SU-DHL-6 (cell line): ENCODE data around the gene CFAP99.

Experiments used
- H2AFZ ChIP-seq: fragments of 200-600 bp; sonication (generic); 2 replicates; pipeline ENCODE4 v1.6.1; 2014; ENCODE audit warnings: low read depth, mild to moderate bottlenecking, moderate library complexity, mixed read lengths, antibody characterized with exemption, low read length; ENCODE audit not compliant: severe bottlenecking
- H3F3A ChIP-seq: fragments of 200-600 bp; shearing (Covaris generic); 2 replicates; pipeline ENCODE4 v1.6.0; 2016; ENCODE audit warnings: antibody characterized with exemption, mild to moderate bottlenecking; ENCODE audit not compliant: insufficient read depth
- H3K27ac ChIP-seq: fragments of 200-600 bp; sonication (generic); 2 replicates; pipeline ENCODE4 v1.5.1; 2016; ENCODE audit warnings: low read depth, mild to moderate bottlenecking, low read length, moderate library complexity, mixed read lengths
- H3K27me3 ChIP-seq: fragments of 200-600 bp; sonication (generic), shearing (Covaris generic); 2 replicates; pipeline ENCODE4 v1.6.0; 2014; ENCODE audit warnings: mild to moderate bottlenecking, low read length
- H3K36me3 ChIP-seq: fragments of 200-600 bp; sonication (generic); 2 replicates; pipeline ENCODE4 v1.6.1; 2014; ENCODE audit warnings: mild to moderate bottlenecking, low read length, mixed read lengths
- H3K4me2 ChIP-seq: fragments of 300-600, 200-600 bp; shearing (Covaris generic), sonication (generic); 2 replicates; pipeline ENCODE4 v1.6.0; 2014; ENCODE audit warnings: low read length, low read depth, mild to moderate bottlenecking; ENCODE audit not compliant: poor library complexity, severe bottlenecking
- H3K4me3 ChIP-seq: fragments of 200-600 bp; sonication (generic); 2 replicates; pipeline ENCODE4 v1.5.1; 2014; ENCODE audit warnings: antibody characterized with exemption, low read length, mild to moderate bottlenecking, mixed read lengths; ENCODE audit not compliant: insufficient read depth, poor library complexity, severe bottlenecking
- H3K79me2 ChIP-seq: fragments of 200-600 bp; sonication (generic); 2 replicates; pipeline ENCODE4 v1.6.1; 2014; ENCODE audit warnings: mild to moderate bottlenecking, low read length, moderate library complexity; ENCODE audit not compliant: insufficient read depth
- H3K9ac ChIP-seq: fragments of 200-600 bp; sonication (generic); 2 replicates; pipeline ENCODE4 v1.7.0; 2014; ENCODE audit warnings: mild to moderate bottlenecking, low read length
- H3K9me2 ChIP-seq: fragments of 200-600 bp; sonication (generic); replicated peaks from 2 replicates; pipeline ENCODE4 v1.6.1; 2014; ENCODE audit warnings: low read length; ENCODE audit not compliant: insufficient read depth
- H3K9me3 ChIP-seq: fragments of 200-600 bp; sonication (generic); 2 replicates; pipeline ENCODE4 v1.6.1; 2014; ENCODE audit warnings: low read length, mixed read lengths; ENCODE audit not compliant: insufficient read depth
- H4K20me1 ChIP-seq: fragments of 200-600 bp; sonication (generic); 2 replicates; pipeline ENCODE4 v1.6.1; 2014; ENCODE audit warnings: low read depth, mild to moderate bottlenecking, antibody characterized with exemption, low read length, moderate library complexity, mixed read lengths
- EZH2phosphoT487 ChIP-seq: fragments of 200-600 bp; sonication (generic), shearing (Covaris generic); conservative IDR thresholded peaks from 2 replicates; pipeline ENCODE4 v1.6.1; 2018; ENCODE audit warnings: mild to moderate bottlenecking, antibody characterized with exemption, low read length, moderate library complexity, mixed read lengths
- TF ChIP-seq, protein P1 (sequence below): fragments of 200-600 bp; sonication (generic); IDR thresholded peaks from one replicate; pipeline ENCODE4 v1.5.1; 2017; ENCODE audit warnings: antibody characterized with exemption, mild to moderate bottlenecking, low read length, moderate library complexity; ENCODE audit not compliant: insufficient read depth, poor library complexity, severe bottlenecking

CFAP99 gene

DNA sequence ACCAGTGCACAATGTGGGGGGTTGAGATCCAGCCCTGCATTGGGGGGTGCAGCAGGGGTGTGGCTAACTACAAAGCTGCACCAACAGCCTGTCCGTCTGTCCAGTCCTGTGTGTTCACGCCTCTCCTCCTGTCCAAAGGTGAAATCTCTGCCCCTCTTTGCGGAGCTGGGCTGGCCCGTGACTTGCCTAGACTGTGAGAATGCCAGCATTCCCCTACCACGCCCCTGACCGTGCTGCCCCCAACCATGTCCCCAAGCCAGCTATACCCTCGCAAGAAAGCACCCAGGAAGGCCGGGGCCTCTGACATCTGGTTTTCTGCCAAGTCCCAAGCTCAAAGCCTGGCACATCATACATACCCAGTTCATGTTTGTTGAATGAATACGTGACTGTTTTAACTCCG is 19.5 kb upstream of the CFAP99 start:
- Histone ChIP-seq H3K9me3 (no peaks in the 10 kb centered on the region), H3K27me3 (no peaks in the 10 kb centered on the region), H3K4me3 (no peak overlapping the region), H3K36me3 (no peaks in the 10 kb centered on the region), H3K4me2 (no peak overlapping the region), H3K79me2 (no peaks in the 10 kb centered on the region), H4K20me1 (no peaks in the 10 kb centered on the region), H3K9ac (no peak overlapping the region), H3K27ac (no peak overlapping the region), H2AFZ (no peak overlapping the region), H3K9me2 (no peaks in the 10 kb centered on the region), H3F3A (no peaks in the 10 kb centered on the region)
- TF ChIP-seq, protein P1, sequence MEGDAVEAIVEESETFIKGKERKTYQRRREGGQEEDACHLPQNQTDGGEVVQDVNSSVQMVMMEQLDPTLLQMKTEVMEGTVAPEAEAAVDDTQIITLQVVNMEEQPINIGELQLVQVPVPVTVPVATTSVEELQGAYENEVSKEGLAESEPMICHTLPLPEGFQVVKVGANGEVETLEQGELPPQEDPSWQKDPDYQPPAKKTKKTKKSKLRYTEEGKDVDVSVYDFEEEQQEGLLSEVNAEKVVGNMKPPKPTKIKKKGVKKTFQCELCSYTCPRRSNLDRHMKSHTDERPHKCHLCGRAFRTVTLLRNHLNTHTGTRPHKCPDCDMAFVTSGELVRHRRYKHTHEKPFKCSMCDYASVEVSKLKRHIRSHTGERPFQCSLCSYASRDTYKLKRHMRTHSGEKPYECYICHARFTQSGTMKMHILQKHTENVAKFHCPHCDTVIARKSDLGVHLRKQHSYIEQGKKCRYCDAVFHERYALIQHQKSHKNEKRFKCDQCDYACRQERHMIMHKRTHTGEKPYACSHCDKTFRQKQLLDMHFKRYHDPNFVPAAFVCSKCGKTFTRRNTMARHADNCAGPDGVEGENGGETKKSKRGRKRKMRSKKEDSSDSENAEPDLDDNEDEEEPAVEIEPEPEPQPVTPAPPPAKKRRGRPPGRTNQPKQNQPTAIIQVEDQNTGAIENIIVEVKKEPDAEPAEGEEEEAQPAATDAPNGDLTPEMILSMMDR = no peak
- no peak for TF ChIP-seq EZH2phosphoT487

DNA sequence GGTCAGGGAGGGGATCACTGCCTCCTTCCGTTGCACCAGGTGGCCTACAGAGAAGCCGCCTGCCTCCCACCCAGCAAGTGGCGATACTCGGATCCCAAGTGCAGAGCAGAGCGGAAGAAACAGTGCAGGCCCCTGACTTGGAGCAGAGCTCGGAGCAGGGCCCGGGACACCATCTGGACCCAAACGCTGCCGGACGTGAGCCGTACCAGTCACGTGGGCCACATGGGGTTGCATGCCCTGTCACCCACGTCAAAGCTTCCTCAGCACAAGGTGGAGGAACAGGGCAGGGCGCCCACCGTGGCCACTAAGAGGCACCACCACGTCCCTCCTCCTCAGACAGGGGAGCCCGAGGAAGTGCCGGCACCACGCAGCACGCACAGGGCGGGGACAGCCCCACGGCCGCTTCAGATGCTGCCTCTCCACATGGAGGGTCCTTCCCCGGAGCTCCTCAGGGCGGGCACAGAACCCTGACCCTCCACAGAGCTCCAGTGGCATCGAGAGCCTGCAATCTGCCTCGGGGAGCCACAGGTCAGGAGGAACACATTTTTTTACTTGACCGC is 19.0 kb upstream of the CFAP99 start:
- Histone ChIP-seq H3K27me3 (no peaks in the 10 kb centered on the region), H3K27ac (no peak overlapping the region), H3K9me2 (no peaks in the 10 kb centered on the region), H3K4me2 (no peak overlapping the region), H3K36me3 (no peaks in the 10 kb centered on the region), H4K20me1 (no peaks in the 10 kb centered on the region), H3K79me2 (no peaks in the 10 kb centered on the region), H3K4me3 (no peak overlapping the region), H3K9me3 (no peaks in the 10 kb centered on the region), H2AFZ (no peak overlapping the region), H3K9ac (no peak overlapping the region), H3F3A (no peaks in the 10 kb centered on the region)
- TF ChIP-seq EZH2phosphoT487 = no peak
- TF ChIP-seq, protein P1 = no peak

DNA sequence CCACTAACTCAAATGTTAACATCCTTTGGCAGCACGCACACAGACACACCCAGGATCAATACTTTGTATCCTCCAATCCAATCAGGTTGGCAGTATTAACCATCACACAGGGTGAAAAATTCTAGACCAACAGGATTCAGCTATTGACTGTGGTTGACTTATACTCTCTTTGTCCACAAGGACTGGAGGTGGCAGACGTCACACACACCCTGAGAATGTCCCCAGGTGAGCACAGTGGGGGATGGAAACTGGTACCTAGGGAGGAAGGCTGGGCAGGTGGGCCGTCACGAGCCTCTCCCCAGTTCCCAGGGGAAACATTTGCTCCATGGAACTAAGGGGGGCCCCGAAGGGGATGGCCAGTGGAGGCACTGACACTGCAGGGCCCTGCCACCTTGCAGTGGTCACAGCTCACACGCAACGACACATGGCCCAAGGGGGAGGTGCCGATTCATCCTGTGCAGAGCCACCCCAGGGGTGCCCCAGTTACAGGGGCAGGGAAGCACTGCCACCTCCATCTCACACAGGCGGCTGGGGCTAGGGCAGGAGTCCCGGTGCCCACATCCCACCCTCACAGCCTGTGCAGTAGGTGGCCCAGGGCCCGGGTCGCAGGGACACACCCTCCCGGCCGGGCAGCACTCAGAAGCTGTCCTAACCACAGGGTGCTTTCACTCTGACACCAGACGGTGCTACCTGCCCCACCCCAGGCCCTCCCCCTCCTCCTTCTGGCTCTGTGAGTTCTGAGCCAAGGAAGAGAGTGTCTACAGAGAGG is 17.7 kb upstream of the CFAP99 start:
- no peak overlapping the region for H3K4me2 ChIP-seq
- H3K9me2 ChIP-seq = no peaks in the 10 kb centered on the region
- no peaks in the 10 kb centered on the region for H3K79me2 ChIP-seq
- no peaks in the 10 kb centered on the region for H3K36me3 ChIP-seq
- H3K27me3 ChIP-seq = no peaks in the 10 kb centered on the region
- TF ChIP-seq, protein P1 = no peak
- no peak for TF ChIP-seq EZH2phosphoT487
- no peak overlapping the region for H2AFZ ChIP-seq
- no peak overlapping the region for H3K9ac ChIP-seq
- H3F3A ChIP-seq = no peaks in the 10 kb centered on the region
- no peaks in the 10 kb centered on the region for H4K20me1 ChIP-seq
- no peak overlapping the region for H3K27ac ChIP-seq
- no peak overlapping the region for H3K4me3 ChIP-seq
- H3K9me3 ChIP-seq = no peaks in the 10 kb centered on the region
